Measurements from ENCODE around the gene LIN9. TPM values are rescaled to one million over a fixed set of nuclear protein-coding genes. Genes with fewer than 3 reads are reported as not detected.

Gene LIN9
- total RNA-seq, 2 donors from 2014 or later = 6.4 to 10.0 TPM

DNA sequence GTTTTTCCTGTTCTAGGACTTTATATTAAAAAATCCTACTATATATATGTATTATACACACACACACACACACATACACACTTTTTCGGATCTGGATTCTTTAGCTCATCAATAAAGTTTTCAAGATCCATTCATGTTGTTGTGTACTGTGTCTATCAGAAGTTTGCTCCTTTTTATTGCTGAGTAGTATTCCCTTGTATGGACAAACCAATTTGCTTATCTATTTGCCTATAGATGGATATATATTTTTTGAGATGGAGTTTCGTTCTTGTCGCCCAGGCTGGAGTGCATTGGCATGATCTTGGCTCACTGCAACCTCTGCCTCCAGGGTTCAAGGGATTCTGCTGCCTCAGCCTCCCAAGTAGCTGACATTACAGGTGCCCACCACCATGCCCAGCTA is 20.3 kb upstream of the LIN9 start:
- H3K9me3 Mint-ChIP-seq = no peaks in the 10 kb centered on the region
- no peak for ATAC-seq
- no peaks in the 10 kb centered on the region for H3K36me3 Mint-ChIP-seq
- no peak for DNase-seq (ENCODE audit: low spot score in 2 of 2)
- H3K27ac Mint-ChIP-seq = no peak overlapping the region

DNA sequence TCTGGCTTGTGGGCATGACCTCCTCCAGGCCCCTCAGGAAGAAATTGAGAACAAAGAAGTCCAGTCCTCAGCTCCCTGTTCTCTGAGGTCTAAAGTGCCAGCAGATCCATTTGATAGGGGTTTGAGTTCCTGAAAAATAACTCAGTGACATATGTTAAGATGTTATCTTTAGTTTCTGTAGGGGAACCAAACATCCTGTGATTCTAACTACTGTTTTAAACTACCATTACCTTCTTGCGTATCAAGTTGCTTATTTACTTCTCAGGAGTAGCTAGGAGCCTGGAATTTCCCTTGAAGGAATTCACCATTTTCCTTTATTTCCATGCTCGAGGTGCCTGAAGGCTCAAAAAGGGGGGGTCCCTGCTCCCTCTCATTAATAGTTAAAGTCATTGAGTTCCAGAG is 18.8 kb upstream of the LIN9 start:
- ATAC-seq = no peak
- DNase-seq (ENCODE audit: low spot score in 2 of 2) = no peak
- H3K36me3 Mint-ChIP-seq = no peaks in the 10 kb centered on the region
- no peaks in the 10 kb centered on the region for H3K9me3 Mint-ChIP-seq
- no peak overlapping the region for H3K27ac Mint-ChIP-seq

DNA sequence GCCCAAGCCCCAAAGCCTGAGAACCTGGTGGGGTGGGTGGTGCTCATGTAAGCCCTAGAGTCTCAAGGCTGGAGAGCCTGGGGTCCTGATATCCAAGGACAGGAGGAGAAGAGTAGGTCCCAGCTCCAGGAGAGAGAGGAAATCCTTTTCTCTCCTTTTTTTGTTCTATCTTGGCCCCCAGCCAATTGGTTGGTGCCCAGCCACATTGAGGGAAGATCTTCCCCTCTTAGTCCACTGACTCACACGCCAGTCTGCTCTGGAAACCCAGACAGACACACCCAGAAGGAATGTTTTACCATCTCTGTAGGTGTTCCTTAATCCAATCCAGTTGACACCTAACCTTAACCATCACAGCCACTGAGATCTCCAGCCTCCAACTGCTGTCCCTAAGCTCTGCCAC is 16.2 kb upstream of the LIN9 start:
- no peak for DNase-seq (ENCODE audit: low spot score in 2 of 2)

DNA sequence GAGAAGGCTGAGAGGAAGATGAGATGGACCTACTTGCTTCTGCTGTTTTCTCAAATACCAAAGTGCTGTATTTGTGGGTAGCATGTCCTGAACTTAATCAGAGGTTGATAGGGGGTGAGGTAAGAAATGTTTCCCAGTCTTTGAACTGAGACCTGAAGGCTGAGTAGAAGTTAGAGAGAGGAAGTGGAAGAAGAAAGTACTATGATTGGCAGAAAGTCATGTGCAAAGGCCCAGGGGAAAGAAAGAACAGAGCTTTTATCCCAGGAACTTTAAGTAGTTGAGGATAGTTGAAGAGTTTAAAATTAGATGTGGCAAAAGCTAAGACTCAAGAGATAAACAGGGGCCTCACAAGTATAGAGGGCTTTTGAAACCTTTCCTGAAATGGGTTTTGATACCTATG is 15.5 kb upstream of the LIN9 start:
- H3K27ac Mint-ChIP-seq = no peak overlapping the region
- no peak for ATAC-seq
- DNase-seq (ENCODE audit: low spot score in 2 of 2) = no peak
- no peaks in the 10 kb centered on the region for H3K36me3 Mint-ChIP-seq
- H3K9me3 Mint-ChIP-seq = no peaks in the 10 kb centered on the region

More for the DNA sequence above, 16.2 kb upstream of the LIN9 start:
- H3K36me3 Mint-ChIP-seq = no peaks in the 10 kb centered on the region
- ATAC-seq = no peak
- H3K9me3 Mint-ChIP-seq = no peaks in the 10 kb centered on the region
- H3K27ac Mint-ChIP-seq = no peak overlapping the region

DNA sequence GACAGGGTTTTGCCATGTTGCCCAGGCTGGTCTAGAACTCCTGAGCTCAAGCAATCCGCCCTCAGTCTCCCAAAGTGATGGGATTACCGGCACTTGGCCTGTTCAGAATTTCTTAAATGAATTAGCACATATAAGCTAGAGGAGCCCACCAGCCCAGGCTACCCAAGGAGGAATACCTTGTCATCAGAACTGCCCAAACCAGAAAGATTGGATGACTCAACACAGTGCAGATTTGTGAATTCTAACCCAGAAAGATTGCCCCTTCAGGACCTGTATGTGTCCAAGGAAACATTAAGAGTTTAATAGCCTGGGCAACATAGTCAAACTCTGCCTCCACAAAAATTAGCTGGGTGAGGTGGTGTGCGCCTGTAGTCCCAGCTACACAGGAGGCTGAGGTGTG is 14.0 kb upstream of the LIN9 start:
- no peaks in the 10 kb centered on the region for H3K9me3 Mint-ChIP-seq
- DNase-seq (ENCODE audit: low spot score in 2 of 2) = no peak
- no peaks in the 10 kb centered on the region for H3K36me3 Mint-ChIP-seq
- no peak for ATAC-seq
- H3K27ac Mint-ChIP-seq = no peak overlapping the region

DNA sequence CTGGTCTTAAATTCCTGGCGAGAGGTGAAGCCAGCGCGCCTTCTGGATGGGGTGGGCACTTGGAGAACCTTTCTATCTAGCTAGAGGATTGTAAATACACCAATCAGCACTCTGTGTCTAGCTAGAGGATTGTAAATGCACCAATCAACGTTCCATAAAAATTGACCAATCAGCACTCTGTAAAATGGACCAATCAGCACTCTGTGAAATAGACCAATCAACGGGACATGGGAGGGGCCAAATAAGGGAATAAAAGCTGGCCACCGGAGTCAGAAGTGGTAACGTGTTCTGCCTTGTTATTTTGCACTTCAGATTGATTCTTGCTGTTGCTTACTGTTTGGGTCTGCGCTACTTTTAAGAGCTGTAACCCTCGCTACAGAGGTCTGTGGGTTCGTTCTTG is 12.0 kb upstream of the LIN9 start:
- no peaks in the 10 kb centered on the region for H3K36me3 Mint-ChIP-seq
- no peak overlapping the region for H3K27ac Mint-ChIP-seq

DNA sequence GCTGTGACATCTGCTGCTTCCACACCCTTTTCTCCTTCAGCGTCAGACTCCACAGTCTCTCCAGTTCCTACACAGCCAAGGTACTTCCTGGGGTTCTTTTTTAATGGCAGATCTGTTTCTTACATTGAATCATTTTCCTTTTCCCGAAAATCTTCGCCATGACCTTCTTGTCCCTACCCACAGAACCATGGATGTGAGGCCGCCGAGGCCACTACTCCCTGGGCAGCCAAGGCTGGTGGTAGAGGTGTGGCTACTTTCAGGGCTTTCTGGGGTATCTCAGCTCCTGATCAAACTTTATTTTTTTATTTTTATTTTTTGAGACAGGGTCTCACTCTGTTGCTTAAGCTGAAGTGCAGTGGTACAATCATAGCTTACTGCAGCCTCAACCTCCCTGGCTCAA is 9.5 kb upstream of the LIN9 start:
- ATAC-seq (no peak), DNase-seq (ENCODE audit: low spot score in 2 of 2) (no peak)
- H3K9me3 Mint-ChIP-seq = no peaks in the 10 kb centered on the region
- H3K36me3 Mint-ChIP-seq = no peaks in the 10 kb centered on the region
- no peak overlapping the region for H3K27ac Mint-ChIP-seq

More for the DNA sequence above, 12.0 kb upstream of the LIN9 start:
- no peaks in the 10 kb centered on the region for H3K9me3 Mint-ChIP-seq
- no peak for DNase-seq (ENCODE audit: low spot score in 2 of 2)
- ATAC-seq = no peak

- H3K27ac Mint-ChIP-seq = no peak overlapping the region
- peaks cover 0 to 8% of the 10 kb centered on the region in 2 donors for H3K36me3 Mint-ChIP-seq
- ATAC-seq (no peak), DNase-seq (ENCODE audit: low spot score in 2 of 2) (no peak)
- H3K9me3 Mint-ChIP-seq = no peaks in the 10 kb centered on the region
Observed at GRCh38 chr1:226314055-226314454, 5.1 kb upstream of the LIN9 start.

DNA sequence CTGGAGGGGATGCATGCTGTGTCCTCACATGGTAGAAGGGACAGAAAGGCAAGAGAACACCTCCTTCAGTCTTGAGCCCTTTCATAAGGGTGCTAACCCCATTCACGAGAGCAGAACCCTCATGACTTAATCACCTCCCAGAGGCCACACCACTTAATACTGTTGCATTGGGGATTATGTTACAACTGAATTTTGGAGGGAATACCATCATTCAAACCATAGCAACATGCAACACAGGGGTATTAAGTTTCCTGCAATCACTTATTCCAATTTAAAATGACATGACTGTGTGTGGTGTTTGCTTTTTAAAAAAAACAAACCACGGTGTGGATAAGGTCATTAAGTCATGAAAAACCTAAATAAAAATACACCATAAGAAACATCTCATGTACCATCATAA is 3.1 kb upstream of the LIN9 start:
- no peak for ATAC-seq
- H3K36me3 Mint-ChIP-seq = peaks cover 0 to 8% of the 10 kb centered on the region in 2 donors

GRCh38 chr1:226311376-226311775 is 2.4 kb upstream of the LIN9 start:
- Mint-ChIP-seq H3K36me3 (peaks cover 0 to 8% of the 10 kb centered on the region in 2 donors), H3K9me3 (no peaks in the 10 kb centered on the region), H3K27ac (no peak overlapping the region)
- DNase-seq (ENCODE audit: low spot score in 2 of 2) (no peak), ATAC-seq (no peak)

More for the DNA sequence above, 3.1 kb upstream of the LIN9 start:
- no peaks in the 10 kb centered on the region for H3K9me3 Mint-ChIP-seq
- no peak for DNase-seq (ENCODE audit: low spot score in 2 of 2)
- no peak overlapping the region for H3K27ac Mint-ChIP-seq

- DNase-seq (ENCODE audit: low spot score in 2 of 2) = no peak
- ATAC-seq = no peak
- Mint-ChIP-seq H3K9me3 (no peaks in the 10 kb centered on the region), H3K27ac (no peak overlapping the region), H3K36me3 (peaks cover 0 to 8% of the 10 kb centered on the region in 2 donors)
Observed at GRCh38 chr1:226310637-226311195, 1.8 kb upstream of the LIN9 start.

- ATAC-seq (no peak), DNase-seq (ENCODE audit: low spot score in 2 of 2) (no peak)
- H3K27ac Mint-ChIP-seq = no peak overlapping the region
- H3K36me3 Mint-ChIP-seq = peaks cover 0 to 8% of the 10 kb centered on the region in 2 donors
- no peaks in the 10 kb centered on the region for H3K9me3 Mint-ChIP-seq
Observed at GRCh38 chr1:226310245-226310540, 1.2 kb upstream of the LIN9 start.

DNA sequence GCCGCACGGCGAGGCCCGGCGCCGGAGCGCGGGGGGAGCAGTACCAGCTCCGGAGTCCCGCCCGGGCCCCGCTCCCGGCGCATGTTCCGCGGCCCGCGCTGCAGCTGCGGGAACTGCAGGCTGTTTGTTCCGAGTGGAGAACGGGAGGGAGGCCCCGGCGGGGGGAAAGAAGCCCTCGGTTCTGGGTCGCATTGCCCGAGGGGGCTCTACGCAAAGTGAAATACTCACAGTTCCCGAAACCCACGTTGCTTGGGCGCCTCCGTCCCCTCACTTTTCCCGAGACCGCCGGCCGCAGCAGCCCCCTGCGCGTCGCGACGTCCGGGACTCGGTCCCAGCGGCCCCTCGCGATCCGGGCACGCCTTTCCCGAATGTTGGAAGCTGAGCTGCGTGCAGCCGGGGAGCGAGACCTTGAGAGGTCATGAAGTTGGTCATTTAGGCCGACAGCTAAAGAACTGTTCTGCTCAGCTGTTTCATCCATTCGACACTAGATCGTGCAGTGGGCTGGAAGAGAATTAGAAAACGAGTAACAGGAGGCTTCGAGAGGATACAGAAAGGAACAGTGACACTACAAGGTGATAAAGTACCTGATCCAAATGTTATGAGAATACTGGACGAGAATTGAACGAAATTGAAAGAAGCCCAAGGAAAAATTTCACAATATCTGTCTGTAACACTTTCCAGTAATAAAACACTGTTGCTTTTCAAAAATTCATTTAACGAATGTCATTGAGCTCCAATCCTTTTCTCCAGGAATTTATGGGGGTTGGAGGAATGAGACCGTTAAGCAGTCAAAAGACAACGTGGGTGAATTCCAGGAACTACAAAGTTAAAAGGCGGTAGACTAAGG is 657 bp upstream of the LIN9 start:
- Mint-ChIP-seq H3K27ac (peak overlapping the region in 1 of 2 donors; percentile 91), H3K9me3 (no peaks in the 10 kb centered on the region), H3K36me3 (peaks cover 0 to 8% of the 10 kb centered on the region in 2 donors)
- ATAC-seq (peak in 1 of 2 donors; percentile 5), DNase-seq (ENCODE audit: low spot score in 2 of 2) (no peak)

- peaks cover 0 to 8% of the 10 kb centered on the region in 2 donors for H3K36me3 Mint-ChIP-seq
- peak overlapping the region; percentile 84 to 91 for H3K27ac Mint-ChIP-seq
- peak; percentile 4 to 21 for ATAC-seq
Observed at GRCh38 chr1:226308166-226308722, 720 bp downstream of the LIN9 start.

DNA sequence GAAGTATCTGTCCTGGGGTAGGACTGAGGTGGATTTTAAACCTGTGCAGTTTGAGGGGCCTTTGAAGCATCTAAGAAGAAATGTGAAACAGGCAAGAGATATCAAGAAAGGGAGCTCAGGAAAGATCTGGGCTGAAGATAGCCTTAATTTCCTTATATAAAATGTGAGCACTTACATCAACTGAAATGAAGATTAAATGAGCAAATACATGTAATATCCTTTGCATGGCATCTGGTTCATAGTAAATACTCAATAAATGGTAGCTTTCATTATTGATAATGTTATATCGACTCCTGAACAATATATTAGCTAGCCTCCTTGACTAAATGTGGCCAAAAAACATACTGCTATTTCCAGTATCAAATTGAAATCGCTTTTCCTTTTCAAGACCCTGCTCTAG is 2.5 kb downstream of the LIN9 start:
- no peaks in the 10 kb centered on the region for H3K9me3 Mint-ChIP-seq
- no peak for DNase-seq (ENCODE audit: low spot score in 2 of 2)
- H3K36me3 Mint-ChIP-seq = peaks cover 0 to 8% of the 10 kb centered on the region in 2 donors
- H3K27ac Mint-ChIP-seq = no peak overlapping the region
- ATAC-seq = no peak

More at GRCh38 chr1:226308166-226308722, 720 bp downstream of the LIN9 start:
- no peaks in the 10 kb centered on the region for H3K9me3 Mint-ChIP-seq
- DNase-seq (ENCODE audit: low spot score in 2 of 2) = peak in 1 of 2 donors; percentile 59

- no peak overlapping the region for H3K27ac Mint-ChIP-seq
- DNase-seq (ENCODE audit: low spot score in 2 of 2) (no peak), ATAC-seq (no peak)
- H3K9me3 Mint-ChIP-seq = no peaks in the 10 kb centered on the region
- peaks cover 0 to 8% of the 10 kb centered on the region in 2 donors for H3K36me3 Mint-ChIP-seq
Observed at GRCh38 chr1:226305184-226305583, 3.8 kb downstream of the LIN9 start.

GRCh38 chr1:226304291-226304955 is 4.5 kb downstream of the LIN9 start:
- Mint-ChIP-seq H3K27ac (no peak overlapping the region), H3K36me3 (peaks cover 0 to under 1% of the 10 kb centered on the region in 2 donors), H3K9me3 (no peaks in the 10 kb centered on the region)
- ATAC-seq (no peak), DNase-seq (ENCODE audit: low spot score in 2 of 2) (no peak)
